SKM-1 treated with dmso at 0.1 percent for 144 hours (cell line): Measurements from ENCODE around the gene VAMP5.
"Not testable (repeated sequence)": the region's sequence is repeated elsewhere in the genome, so short reads cannot be mapped to it uniquely, and the experiment has no call there.

Experiments used
- DNase-seq: peaks from one replicate; lab custom pipeline; 2025; ENCODE audit not compliant: unreplicated experiment; lab: John Stamatoyannopoulos, UW

Gene VAMP5

GRCh38 chr2:85600235-85600575, 16.0 kb downstream of the VAMP5 start:
- DNase-seq: no peak

GRCh38 chr2:85600951-85601770, 16.9 kb downstream of the VAMP5 start:
- no peak for DNase-seq

- DNase-seq: no peak
These were observed 17.7 kb downstream of the VAMP5 start for GRCh38 chr2:85601771-85602475.

GRCh38 chr2:85602476-85603234, 18.4 kb downstream of the VAMP5 start, which contains the start of gene TMEM150A:
TMEM150A (minus strand) TSS chr2:85602698; CDS start chr2:85601948, 750 bp downstream.
- DNase-seq: peak; percentile 98

- DNase-seq: not testable (repeated sequence)
These were observed 19.9 kb downstream of the VAMP5 start for GRCh38 chr2:85604133-85604444.

- no peak for DNase-seq
These were observed 20.5 kb downstream of the VAMP5 start for GRCh38 chr2:85604568-85605339.

- no peak for DNase-seq
These were observed 21.3 kb downstream of the VAMP5 start for GRCh38 chr2:85605406-85606115.

GRCh38 chr2:85606116-85606455, 21.9 kb downstream of the VAMP5 start:
- no peak for DNase-seq

GRCh38 chr2:85607268-85608215, 23.3 kb downstream of the VAMP5 start:
- no peak for DNase-seq

- DNase-seq: no peak
These were observed 27.0 kb downstream of the VAMP5 start for GRCh38 chr2:85611217-85611704.

- peak; percentile 92 for DNase-seq
These were observed 27.7 kb downstream of the VAMP5 start, which contains the start of gene C2orf68 for GRCh38 chr2:85611705-85612587. C2orf68 (minus strand) TSS chr2:85612066; CDS start chr2:85611984, 82 bp downstream.

- no peak for DNase-seq
These were observed 29.7 kb downstream of the VAMP5 start for GRCh38 chr2:85613717-85614515.

GRCh38 chr2:85614757-85615156, 30.5 kb downstream of the VAMP5 start:
- not testable (repeated sequence) for DNase-seq

GRCh38 chr2:85615413-85615728, 31.1 kb downstream of the VAMP5 start:
- no peak for DNase-seq

- not testable (repeated sequence) for DNase-seq
These were observed 33.5 kb downstream of the VAMP5 start for GRCh38 chr2:85617723-85618122.

GRCh38 chr2:85619617-85620016, 35.4 kb downstream of the VAMP5 start:
- no peak for DNase-seq

GRCh38 chr2:85621338-85621737, 37.1 kb downstream of the VAMP5 start:
- DNase-seq: no peak
